Measurements from ENCODE around the gene SLC7A11. TPM values are rescaled to one million over a fixed set of nuclear protein-coding genes. Genes with fewer than 3 reads are reported as not detected.

The SLC7A11 gene
- 1 to 10 TPM; 2.0 to 5.2 TPM for total RNA-seq

DNA sequence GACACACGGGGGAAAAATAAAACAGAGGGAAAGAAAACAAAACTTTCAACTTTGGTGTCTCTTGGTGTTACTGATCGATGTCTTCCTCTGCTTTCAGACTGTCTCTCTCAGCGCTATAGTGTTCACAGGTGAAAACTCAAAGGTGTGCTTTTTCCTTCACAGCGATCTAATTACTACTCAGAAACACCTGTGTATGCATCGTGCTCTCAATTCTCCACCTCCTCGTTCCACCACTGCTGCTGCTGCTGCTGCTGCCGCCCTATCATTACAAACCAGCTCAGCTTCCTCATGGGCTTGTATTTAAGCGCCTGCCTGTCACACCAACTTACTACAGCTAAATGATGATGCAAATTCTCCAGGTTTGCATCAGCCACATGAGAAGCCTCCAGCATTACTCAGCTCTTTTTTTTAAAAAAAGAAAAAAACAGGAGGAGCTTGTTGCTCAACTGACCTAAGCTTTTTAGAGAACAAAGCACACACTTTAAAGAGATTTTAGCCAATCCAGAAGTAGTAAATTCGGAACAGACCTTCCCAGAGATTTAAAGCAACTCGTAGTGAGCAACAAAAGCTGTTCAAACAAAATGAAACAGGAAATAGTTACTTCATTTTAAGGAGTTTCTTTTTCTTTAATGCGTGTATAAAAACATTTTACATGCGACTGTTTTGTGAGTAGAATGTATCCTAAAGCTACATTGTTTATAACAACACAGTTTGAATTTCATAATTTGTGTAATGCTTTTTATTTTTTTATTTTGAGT lies at the start of gene SLC7A11:
SLC7A11 (minus strand) TSS at position 274 of the 758 bp plus-strand sequence. CDS start 280 bp downstream, outside the sequence.
- DNase-seq (ENCODE audit: low spot score in 2 of 2) (peak in 1 of 2 donors; percentile 34), ATAC-seq (peak; percentile 92 to 95)
- Mint-ChIP-seq H3K27ac (peak within 1 kb of the TSS; percentile 60 to 95), H3K36me3 (peaks cover 0 to 12% of the 10 kb centered on the region in 2 donors), H3K9me3 (no peaks in the 10 kb centered on the region)

DNA sequence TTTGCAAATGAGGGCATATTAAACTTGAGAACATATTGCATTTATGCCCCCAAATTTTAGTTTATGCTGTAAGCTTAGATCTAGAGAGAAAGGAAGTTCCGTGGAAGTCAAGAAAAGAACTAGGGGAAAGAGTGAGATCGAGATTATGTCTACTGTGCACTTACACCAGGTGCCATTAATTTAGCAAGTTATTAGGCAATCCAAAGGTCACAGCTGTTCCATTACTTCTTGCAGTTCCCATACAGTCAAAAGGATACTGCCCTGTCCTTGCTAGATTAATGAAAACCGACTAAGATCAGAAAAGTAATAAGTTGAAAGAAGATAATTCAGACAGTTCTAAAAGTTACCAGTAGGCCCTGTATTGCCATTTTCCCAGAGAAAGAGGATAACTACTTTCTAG lies 49.3 kb upstream of the SLC7A11 start:
- DNase-seq (ENCODE audit: low spot score in 2 of 2): no peak

GRCh38 chr4:138290805-138291204 lies 48.7 kb upstream of the SLC7A11 start:
- peaks cover 0 to 4% of the 10 kb centered on the region in 2 donors for H3K9me3 Mint-ChIP-seq
- ATAC-seq (no peak), DNase-seq (ENCODE audit: low spot score in 2 of 2) (no peak)
- no peaks in the 10 kb centered on the region for H3K36me3 Mint-ChIP-seq
- H3K27ac Mint-ChIP-seq: no peak overlapping the region

More for the DNA sequence above, 49.3 kb upstream of the SLC7A11 start:
- no peak for ATAC-seq
- no peaks in the 10 kb centered on the region for H3K36me3 Mint-ChIP-seq
- H3K27ac Mint-ChIP-seq: no peak overlapping the region
- H3K9me3 Mint-ChIP-seq: peaks cover 0 to 4% of the 10 kb centered on the region in 2 donors

DNA sequence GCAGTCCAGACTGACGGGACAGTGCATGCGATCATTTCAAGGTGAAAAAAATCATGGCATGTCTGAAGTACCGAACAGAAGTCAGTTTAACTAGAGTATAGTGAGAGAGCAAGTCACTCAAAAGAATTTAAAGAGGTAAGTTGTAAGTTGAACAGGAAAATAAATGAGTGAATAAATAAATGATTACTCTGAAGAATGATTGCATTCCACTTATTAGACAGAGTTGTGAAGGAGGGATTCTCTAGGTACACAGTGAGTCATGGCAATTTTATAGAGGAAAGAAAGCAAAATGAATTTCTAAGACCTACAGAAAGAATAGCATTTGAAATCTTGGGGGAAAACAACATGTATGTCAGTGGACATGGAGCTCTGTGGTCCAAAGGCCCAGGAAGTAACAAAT lies 37.1 kb upstream of the SLC7A11 start:
- no peak for DNase-seq (ENCODE audit: low spot score in 2 of 2)
- peaks cover 0 to 4% of the 10 kb centered on the region in 2 donors for H3K9me3 Mint-ChIP-seq
- H3K27ac Mint-ChIP-seq: no peak overlapping the region
- H3K36me3 Mint-ChIP-seq: no peaks in the 10 kb centered on the region
- ATAC-seq: no peak

- no peak overlapping the region for H3K27ac Mint-ChIP-seq
- ATAC-seq (no peak), DNase-seq (ENCODE audit: low spot score in 2 of 2) (no peak)
- H3K36me3 Mint-ChIP-seq: no peaks in the 10 kb centered on the region
- peaks cover 0 to 2% of the 10 kb centered on the region in 2 donors for H3K9me3 Mint-ChIP-seq
Observed at GRCh38 chr4:138277133-138277532, 35.0 kb upstream of the SLC7A11 start.

GRCh38 chr4:138275963-138276621 lies 33.9 kb upstream of the SLC7A11 start:
- no peak for DNase-seq (ENCODE audit: low spot score in 2 of 2)
- H3K36me3 Mint-ChIP-seq: no peaks in the 10 kb centered on the region
- ATAC-seq: no peak
- no peaks in the 10 kb centered on the region for H3K9me3 Mint-ChIP-seq
- no peak overlapping the region for H3K27ac Mint-ChIP-seq

DNA sequence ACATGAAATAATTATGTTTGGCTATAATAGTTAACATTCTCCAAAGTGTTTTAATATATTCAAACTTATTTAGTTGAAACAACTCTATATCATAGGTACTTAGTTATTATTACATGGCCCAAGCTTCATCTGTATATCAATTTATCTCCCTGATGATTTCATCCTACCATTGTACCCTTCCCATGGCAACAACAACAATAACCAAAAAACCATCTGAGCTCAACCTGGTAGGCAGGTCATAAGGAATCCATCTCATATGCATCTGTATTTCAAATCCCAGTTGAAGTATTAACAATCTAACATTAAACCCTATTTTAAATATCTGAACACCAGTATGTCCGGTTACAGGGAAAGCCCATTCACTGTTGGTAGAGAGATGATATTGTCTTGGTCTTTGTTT lies 33.1 kb upstream of the SLC7A11 start:
- Mint-ChIP-seq H3K27ac (no peak overlapping the region), H3K36me3 (no peaks in the 10 kb centered on the region), H3K9me3 (no peaks in the 10 kb centered on the region)
- ATAC-seq (no peak), DNase-seq (ENCODE audit: low spot score in 2 of 2) (no peak)

- DNase-seq (ENCODE audit: low spot score in 2 of 2) (no peak), ATAC-seq (no peak)
- Mint-ChIP-seq H3K9me3 (no peaks in the 10 kb centered on the region), H3K36me3 (no peaks in the 10 kb centered on the region), H3K27ac (no peak overlapping the region)
Observed at GRCh38 chr4:138269175-138269574, 27.0 kb upstream of the SLC7A11 start.

DNA sequence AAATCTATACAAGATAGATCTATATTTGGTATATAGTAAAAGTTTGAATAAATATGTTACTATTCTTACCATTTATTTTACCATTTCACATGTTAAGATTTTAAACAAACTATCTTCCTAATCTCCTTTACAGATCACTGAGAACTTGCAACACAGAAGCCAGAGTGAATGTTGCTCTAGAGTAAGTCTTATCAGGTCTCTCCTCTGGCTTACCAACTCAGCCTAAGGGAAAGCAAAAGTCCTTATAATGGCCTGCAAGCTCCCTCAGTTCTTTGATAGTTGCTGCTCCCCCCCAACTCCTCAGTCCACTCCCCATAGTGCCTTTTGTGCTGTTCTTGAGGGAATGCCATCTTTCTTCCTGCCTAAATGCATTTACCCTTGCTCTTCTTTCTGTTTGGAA lies 25.7 kb upstream of the SLC7A11 start:
- DNase-seq (ENCODE audit: low spot score in 2 of 2): no peak
- Mint-ChIP-seq H3K36me3 (no peaks in the 10 kb centered on the region), H3K27ac (no peak overlapping the region), H3K9me3 (no peaks in the 10 kb centered on the region)
- no peak for ATAC-seq

DNA sequence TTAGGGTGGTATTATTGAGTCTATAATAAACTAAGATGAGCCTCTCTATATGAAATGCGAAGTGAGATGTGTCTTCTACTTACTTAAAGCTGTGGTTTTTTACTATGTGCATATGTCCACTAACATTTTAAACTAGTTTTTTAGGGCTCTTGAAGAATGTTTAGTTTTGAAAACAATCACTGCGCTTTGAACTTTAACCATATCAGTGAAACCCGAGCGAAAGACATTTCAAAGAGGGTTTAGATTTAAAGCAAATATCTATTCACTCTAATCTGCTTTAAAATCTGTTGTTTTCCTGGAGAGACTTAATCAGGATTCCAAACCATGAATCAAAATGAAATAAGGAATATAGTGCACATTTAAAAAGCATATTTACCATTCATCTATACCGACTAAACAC lies 24.8 kb upstream of the SLC7A11 start:
- Mint-ChIP-seq H3K9me3 (no peaks in the 10 kb centered on the region), H3K27ac (no peak overlapping the region), H3K36me3 (no peaks in the 10 kb centered on the region)
- DNase-seq (ENCODE audit: low spot score in 2 of 2) (no peak), ATAC-seq (no peak)

DNA sequence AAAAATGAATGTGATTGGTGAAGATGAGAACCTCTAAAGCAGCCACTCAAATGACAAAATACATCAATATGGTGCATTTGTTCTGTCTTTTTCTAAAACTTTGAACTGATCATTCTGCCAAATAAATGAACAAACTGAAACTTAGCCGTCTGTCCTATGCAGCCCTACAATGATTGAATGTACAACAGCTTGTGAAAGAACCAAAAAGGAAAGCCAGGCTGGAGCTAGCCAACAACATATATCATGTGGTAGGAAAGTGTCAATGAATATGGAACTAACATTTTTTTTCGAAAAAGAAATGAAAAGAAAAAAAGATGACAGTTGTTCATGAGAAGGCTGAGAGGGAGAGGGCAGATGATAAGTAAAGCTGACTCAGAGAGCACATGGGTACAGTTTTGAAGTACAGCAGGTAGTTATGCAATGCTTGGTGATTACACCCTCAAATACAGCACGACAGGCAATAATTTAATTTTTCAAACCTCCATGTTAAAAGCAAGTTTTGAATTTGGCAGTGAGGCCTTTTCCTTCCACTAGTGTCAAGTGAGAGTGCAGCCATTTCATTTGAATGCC lies 21.2 kb upstream of the SLC7A11 start:
- ATAC-seq (no peak), DNase-seq (ENCODE audit: low spot score in 2 of 2) (no peak)
- no peak overlapping the region for H3K27ac Mint-ChIP-seq
- H3K9me3 Mint-ChIP-seq: peaks cover 0 to 4% of the 10 kb centered on the region in 2 donors
- H3K36me3 Mint-ChIP-seq: no peaks in the 10 kb centered on the region

GRCh38 chr4:138262469-138262868 lies 20.3 kb upstream of the SLC7A11 start:
- H3K36me3 Mint-ChIP-seq: no peaks in the 10 kb centered on the region
- H3K9me3 Mint-ChIP-seq: peaks cover 0 to 4% of the 10 kb centered on the region in 2 donors
- ATAC-seq (no peak), DNase-seq (ENCODE audit: low spot score in 2 of 2) (no peak)
- H3K27ac Mint-ChIP-seq: no peak overlapping the region

DNA sequence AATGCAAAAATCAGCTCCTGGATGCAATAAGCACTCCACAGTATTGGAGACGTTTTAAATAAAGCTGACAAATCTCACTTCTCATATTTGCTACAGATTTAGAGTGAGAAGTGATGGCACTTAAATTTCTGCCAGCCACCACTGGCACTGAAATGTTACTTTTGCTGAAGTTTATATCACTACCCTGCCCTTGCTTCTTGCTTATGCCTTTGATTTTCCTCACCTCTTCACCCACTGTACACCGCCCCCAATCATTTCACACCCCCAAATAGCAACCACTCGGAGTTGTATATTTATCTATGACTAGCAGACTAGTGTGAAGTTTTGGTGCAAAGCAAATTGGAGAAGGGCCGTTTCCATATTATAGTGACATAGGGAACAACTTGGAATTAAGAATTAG lies 19.9 kb upstream of the SLC7A11 start:
- DNase-seq (ENCODE audit: low spot score in 2 of 2) (no peak), ATAC-seq (no peak)
- Mint-ChIP-seq H3K36me3 (no peaks in the 10 kb centered on the region), H3K27ac (no peak overlapping the region), H3K9me3 (peaks cover 0 to 4% of the 10 kb centered on the region in 2 donors)

DNA sequence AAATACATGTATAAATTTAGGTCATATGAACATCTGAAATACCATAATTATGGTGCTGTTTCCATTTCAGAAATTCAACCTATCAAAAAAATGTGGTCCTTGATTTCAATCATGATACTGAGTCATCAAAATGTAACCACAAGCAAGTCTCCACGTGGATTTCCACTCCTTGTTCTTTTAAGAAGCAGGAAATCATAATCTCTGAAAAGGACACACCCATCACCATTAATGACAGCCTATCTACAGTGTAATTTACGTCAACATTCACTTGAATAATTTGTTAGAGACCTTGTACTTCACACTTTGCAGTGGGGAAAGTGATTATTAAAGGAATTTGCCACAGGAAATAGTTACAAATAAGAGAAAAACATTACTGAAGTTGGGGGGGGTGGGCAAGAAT lies 17.7 kb upstream of the SLC7A11 start:
- H3K9me3 Mint-ChIP-seq: peaks cover 0 to 4% of the 10 kb centered on the region in 2 donors
- no peaks in the 10 kb centered on the region for H3K36me3 Mint-ChIP-seq
- ATAC-seq (no peak), DNase-seq (ENCODE audit: low spot score in 2 of 2) (no peak)
- H3K27ac Mint-ChIP-seq: no peak overlapping the region

- no peak overlapping the region for H3K27ac Mint-ChIP-seq
- ATAC-seq (no peak), DNase-seq (ENCODE audit: low spot score in 2 of 2) (no peak)
- H3K9me3 Mint-ChIP-seq: peaks cover 0 to 4% of the 10 kb centered on the region in 2 donors
- H3K36me3 Mint-ChIP-seq: no peaks in the 10 kb centered on the region
Observed at GRCh38 chr4:138259271-138259670, 17.1 kb upstream of the SLC7A11 start.

GRCh38 chr4:138256608-138257007 lies 14.5 kb upstream of the SLC7A11 start:
- H3K27ac Mint-ChIP-seq: no peak overlapping the region
- H3K9me3 Mint-ChIP-seq: peaks cover 0 to 4% of the 10 kb centered on the region in 2 donors
- ATAC-seq (no peak), DNase-seq (ENCODE audit: low spot score in 2 of 2) (no peak)
- H3K36me3 Mint-ChIP-seq: no peaks in the 10 kb centered on the region

GRCh38 chr4:138255917-138256597 lies 13.9 kb upstream of the SLC7A11 start:
- no peaks in the 10 kb centered on the region for H3K36me3 Mint-ChIP-seq
- no peak for ATAC-seq
- DNase-seq (ENCODE audit: low spot score in 2 of 2): no peak
- H3K9me3 Mint-ChIP-seq: peaks cover 0 to 2% of the 10 kb centered on the region in 2 donors
- H3K27ac Mint-ChIP-seq: no peak overlapping the region

Measured in activated naive CD4-positive, alpha-beta T cell treated with anti-CD3 and anti-CD28 coated beads, Interleukin-2, amount 50 U/mL, for 72 hours (primary cell).